K562 (cell line): Measurements from ENCODE around the gene IQCN. TPM values are rescaled to one million over a fixed set of nuclear protein-coding genes. Genes with fewer than 3 reads are reported as not detected.

ENCODE experiments used
- CC2D1A ChIP-seq: fragments of 450-650 bp; IDR thresholded peaks from 2 replicates; pipeline ENCODE4 v1.6.1; 2017; ENCODE audit warnings: mild to moderate bottlenecking
- DMBX1 ChIP-seq: fragments of 250-450 bp; sonication (Bioruptor Pico); IDR thresholded peaks from 2 replicates; pipeline ENCODE4 v1.8.0; 2022; ENCODE audit warnings: inconsistent platforms, mild to moderate bottlenecking, moderate library complexity, borderline replicate concordance
- HDAC8 ChIP-seq: fragments of 450-650 bp; IDR thresholded peaks from 2 replicates; pipeline ENCODE4 v1.6.1; 2016; ENCODE audit warnings: mild to moderate bottlenecking, missing genetic modification characterization, moderate library complexity, missing compliant biosample characterization
- HMGXB4 ChIP-seq: sonication (generic); formaldehyde crosslinking; IDR thresholded peaks from 2 replicates; pipeline ENCODE4 v1.8.1; 2023; ENCODE audit warnings: mild to moderate bottlenecking, missing genetic modification reagents
- HOMEZ ChIP-seq: fragments of 250-450 bp; sonication (Bioruptor Pico); IDR thresholded peaks from 2 replicates; pipeline ENCODE4 v1.4.0; 2020; ENCODE audit warnings: mild to moderate bottlenecking, moderate library complexity
- MAZ ChIP-seq, 2 experiments: fragments of 450-650 bp in 1 of 2; sonication (generic) in 1 of 2; formaldehyde crosslinking; IDR thresholded peaks in 1 of 2; conservative IDR thresholded peaks in 1 of 2; 2 replicates each; pipeline versions ENCODE4 v1.4.0 to v1.5.0; 2020; ENCODE audit warnings: mild to moderate bottlenecking in 1 of 2, missing genetic modification reagents in 1 of 2
- NR0B1 ChIP-seq: fragments of 450-650 bp; IDR thresholded peaks from one replicate; pipeline ENCODE4 v1.6.1; 2018; ENCODE audit warnings: mild to moderate bottlenecking, moderate library complexity; ENCODE audit not compliant: partially characterized antibody
- SMARCA5 ChIP-seq: fragments of 450-650 bp; IDR thresholded peaks from 2 replicates; pipeline ENCODE4 v1.6.1; 2016
- SNAPC5 ChIP-seq: fragments of 250-450 bp; sonication (Bioruptor Pico); IDR thresholded peaks from 2 replicates; pipeline ENCODE4 v1.8.0; 2021; ENCODE audit warnings: moderate library complexity, mild to moderate bottlenecking, inconsistent platforms
- ZC3H8 ChIP-seq: fragments of 450-650 bp; IDR thresholded peaks from 2 replicates; pipeline ENCODE4 v1.6.1; 2017
- ZFPM2 ChIP-seq: fragments of 250-450 bp; sonication (Bioruptor Pico); IDR thresholded peaks from 2 replicates; pipeline ENCODE4 v1.5.1; 2022; ENCODE audit warnings: mild to moderate bottlenecking
- ZNF124 ChIP-seq: sonication (generic); formaldehyde crosslinking; IDR thresholded peaks from 2 replicates; pipeline ENCODE4 v1.8.1; 2022; ENCODE audit warnings: missing genetic modification reagents
- ZNF398 ChIP-seq: fragments of 250-450 bp; sonication (Bioruptor Pico); IDR thresholded peaks from 2 replicates; pipeline ENCODE4 v1.8.0; 2021; ENCODE audit warnings: moderate library complexity, mild to moderate bottlenecking, inconsistent platforms
- ZNF589 ChIP-seq: fragments of 200-800 bp; sonication (Bioruptor generic); IDR thresholded peaks from 2 replicates; pipeline ENCODE4 v1.6.1; 2016; ENCODE audit warnings: low read depth, missing genetic modification characterization, missing compliant biosample characterization
- ZNF592 ChIP-seq: fragments of 450-650 bp; IDR thresholded peaks from 2 replicates; pipeline ENCODE4 v1.6.1; 2017; ENCODE audit warnings: antibody characterized with exemption, mild to moderate bottlenecking
- polyA plus RNA-seq, 8 experiments: library from polyadenylated mRNA; depleted of rRNA in 4 of 8; stranded (reverse) in 5 of 8; unstranded in 3 of 8; fragments of >200 nt; fragmentation: Nextera tagmentation in 2 of 8; fragmentation: Illumina TruSeq in 1 of 8; extraction: Ambion mirVana in 2 of 8; extraction: Trizol in 1 of 8; gene quantifications; 2 replicates each; pipeline versions ENCODE4 v1.2.1 to v1.2.3, GENCODE V29; 2011 to 2014; ENCODE audit warnings: inconsistent platforms in 1 of 8, missing spikeins in 1 of 8
- total RNA-seq, 7 experiments: library from RNA; depleted of rRNA in 6 of 7; stranded (reverse); fragments of >200 nt in 6 of 7; fragmentation: Illumina TruSeq in 2 of 7; extraction: Trizol in 2 of 7; gene quantifications; 2 replicates each; pipeline versions ENCODE4 v1.2.1 to v1.2.3, GENCODE V29; 2011 to 2021; ENCODE audit warnings: low replicate concordance in 1 of 7

Gene IQCN
- total and polyA plus RNA-seq, 9 of the 15 experiments (the other 6 are each of a cell fraction or from before 2014, with no cell fraction given) = 0.01 to 0.07 (median 0.04) TPM; not detected in 3

- TF ChIP-seq ZFPM2 (CRISPR knock-in tag) (no peak), ZNF124 (CRISPR knock-in tag) (no peak), ZNF398 (no peak), SNAPC5 (CRISPR knock-in tag) (no peak), HDAC8 (tag) (no peak), ZNF589 (no peak; the same call in 1 of the 2 replicates), DMBX1 (no peak; the same call in 1 of the 2 replicates), ZC3H8 (no peak), MAZ (CRISPR knock-in tag; conservative IDR thresholded peaks at IDR 0.05 in 1 of 2, IDR thresholded peaks at IDR 0.05 in 1 of 2) (peak in 1 of 2 experiments; percentile 82; a peak in 3 of 4 replicates), CC2D1A (no peak), NR0B1 (no peak), SMARCA5 (no peak), HOMEZ (no peak), ZNF592 (peak; percentile 61; the same call in 1 of the 2 replicates), HMGXB4 (CRISPR knock-in tag) (no peak; the same call in none of the 2 replicates)
These were observed 7.1 kb upstream of the IQCN start, which contains the start of gene JUND (continued) for GRCh38 chr19:18281082-18282020.
